Naive thymus-derived CD4-positive, alpha-beta T cell (primary cell): ENCODE results near the gene TTF1. TPM values are rescaled to one million over a fixed set of nuclear protein-coding genes. Genes with fewer than 3 reads are reported as not detected.

ENCODE experiments used
- polyA plus RNA-seq, 2 donors: library from polyadenylated mRNA; unstranded; fragments of 300-500 nt; fragmentation: Illumina TruSeq; gene quantifications; one replicate each; pipeline ENCODE4 v1.2.3, GENCODE V29; 2021
- total RNA-seq, 6 experiments: library from RNA in 5 of 6; stranded (reverse) in 5 of 6; gene quantifications; 1 replicate in 5 of 6; 2 replicates in 1 of 6; pipeline ENCODE4 v1.2.3 and lab custom pipeline; 2021 to 2026

The TTF1 gene
- total and polyA plus RNA-seq, 7 experiments from 2014 or later = 6.3 to 26.0 (median 10.9) TPM

Other genes with a start within 250 kb of the TTF1 start
- 10 to 100 TPM in 1 of 5 experiments, 1 to 10 TPM in 4; 3.7 to 11.6 (median 6.0) TPM for gene NTNG2, start 244.8 kb downstream of the TTF1 start, total RNA-seq
- gene NTNG2, start 244.8 kb downstream of the TTF1 start, polyA plus RNA-seq = 1 to 10 TPM in 1 of 2 donors, under 1 TPM in 1; 0.87 to 1.6 TPM
- 10 to 100 TPM; 52.0 to 83.2 (median 70.2) TPM for gene SETX, start 51.9 kb downstream of the TTF1 start, total RNA-seq
- gene SETX, start 51.9 kb downstream of the TTF1 start, polyA plus RNA-seq = 10 to 100 TPM; 29.0 to 32.0 TPM
- gene CFAP77, start 3.4 kb upstream of the TTF1 start, total RNA-seq = not detected
- not detected for gene CFAP77, start 3.4 kb upstream of the TTF1 start, polyA plus RNA-seq
- gene BARHL1, start 175.8 kb upstream of the TTF1 start, total RNA-seq = not detected
- not detected for gene BARHL1, start 175.8 kb upstream of the TTF1 start, polyA plus RNA-seq